Right lobe of liver (tissue), 6 donors: ENCODE data around the gene MCTP2. TPM values are rescaled to one million over a fixed set of nuclear protein-coding genes. Genes with fewer than 3 reads are reported as not detected.
A peak's percentile ranks its signal among the peaks of the same experiment; 100 is the strongest.

Experiments used
- ATAC-seq, 4 donors: fragments of 200-7000 bp; cut with Tn5 transposase; one replicate each; pipeline ENCODE4 v1.9.1; 2020; ENCODE audit warnings: mild to moderate bottlenecking in 4 of 4, moderate library complexity in 4 of 4
- DNase-seq, 3 donors: peaks; one replicate each; pipeline ENCODE4 v3.0.0-alpha.2; 2020
- H3K27ac ChIP-seq, 3 donors: fragments of 200-600 bp; one replicate each; pipeline ENCODE4 v1.8.0; 2022
- H3K27me3 ChIP-seq, 2 donors: fragments of 200-600 bp; one replicate each; pipeline ENCODE4 v1.8.0; 2022
- H3K36me3 ChIP-seq, 4 donors: fragments of 200-600 bp; sonication (generic) in 1 of 4; one replicate each; pipeline versions ENCODE4 v1.5.1 to v1.8.0; 2017 to 2022; ENCODE audit warnings: control low read depth in 1 of 4
- H3K4me1 ChIP-seq, 4 donors: fragments of 200-600 bp; sonication (generic) in 1 of 4; one replicate each; pipeline versions ENCODE4 v1.5.1 to v1.8.0; 2017 to 2022; ENCODE audit warnings: control low read depth in 1 of 4
- H3K4me3 ChIP-seq, 3 donors: fragments of 200-600 bp; one replicate each; pipeline ENCODE4 v1.8.0; 2022
- H3K9me3 ChIP-seq, 4 donors: fragments of 200-600 bp; sonication (generic) in 1 of 4; one replicate each; pipeline versions ENCODE4 v1.5.1 to v1.8.0; 2017 to 2022; ENCODE audit warnings: control low read depth in 1 of 4
- POLR2A ChIP-seq: fragments of 450-650 bp; IDR thresholded peaks from one replicate; pipeline ENCODE4 v1.6.1; 2017; ENCODE audit warnings: antibody characterized with exemption, mild to moderate bottlenecking
- WGBS: methylation state at CpG from one replicate; pipeline ENCODE4 v1.1.6; 2018; ENCODE audit warnings: low coverage, low lambda C conversion rate; ENCODE audit not compliant: insufficient coverage; ENCODE audit errors: missing lambda C conversion rate; 5-methylcytosine and 5-hydroxymethylcytosine counted together
- intact Hi-C, 2 donors: fragments of 100-400 bp; cut with DNase I; formaldehyde crosslinking; loops; one replicate each; pipeline versions ENCODE4 v1.11.2 to v1.14.1; 2022
- total RNA-seq, 6 experiments: library from RNA; depleted of rRNA in 2 of 6; stranded (reverse); fragments of >200 nt in 2 of 6; fragmentation: NEBNext Ultra II Directional in 3 of 6; extraction: Animal tissue kit (Norgen Biotek cat#: 25700) in 3 of 6; gene quantifications; one replicate each; pipeline versions ENCODE4 v1.1.0 to v1.2.4, GENCODE V29; 2016 to 2023
- TF ChIP-seq, protein P1 (sequence below), 4 donors: fragments of 200-600 bp in 3 of 4; fragments of 450-650 bp in 1 of 4; IDR thresholded peaks; one replicate each; pipeline versions ENCODE4 v1.5.1 to v1.8.0; 2016 to 2022; ENCODE audit warnings: antibody characterized with exemption in 4 of 4, mild to moderate bottlenecking in 2 of 4
- donor health status: DM: no; HTN: yes; CAD: no.
- donor health status: DM: no; HTN: no; CAD: no.
- donor health status: DM: no; HTN: no; CAD: no.
- donor health status: DM: no; HTN: yes; CAD: no.
- donor health status: DM: no; HTN: yes; CAD: no.

MCTP2 gene
- total RNA-seq, 6 experiments from 2014 or later: 1.8 to 5.3 (median 2.9) TPM

DNA sequence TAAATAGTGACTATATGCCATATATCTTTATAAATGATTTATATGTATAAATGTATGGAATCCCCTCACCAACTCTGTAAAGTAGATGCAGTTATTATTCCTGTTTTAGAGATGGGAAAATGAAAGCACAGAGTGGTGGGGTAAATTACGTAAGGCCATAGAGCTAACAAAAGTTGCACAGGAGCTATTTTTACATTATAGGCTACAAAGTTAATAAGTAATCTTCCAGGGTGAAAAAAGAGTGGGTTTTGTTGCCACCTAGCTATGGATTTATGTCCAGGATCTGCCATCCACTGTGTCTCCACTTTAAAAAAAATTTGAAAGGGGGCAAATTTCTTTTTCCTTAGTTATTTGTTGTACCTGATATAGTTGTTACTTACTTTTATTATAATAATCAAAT lies 235.7 kb downstream of the MCTP2 start:
- TF ChIP-seq POLR2A: no peak
- TF ChIP-seq, protein P1, sequence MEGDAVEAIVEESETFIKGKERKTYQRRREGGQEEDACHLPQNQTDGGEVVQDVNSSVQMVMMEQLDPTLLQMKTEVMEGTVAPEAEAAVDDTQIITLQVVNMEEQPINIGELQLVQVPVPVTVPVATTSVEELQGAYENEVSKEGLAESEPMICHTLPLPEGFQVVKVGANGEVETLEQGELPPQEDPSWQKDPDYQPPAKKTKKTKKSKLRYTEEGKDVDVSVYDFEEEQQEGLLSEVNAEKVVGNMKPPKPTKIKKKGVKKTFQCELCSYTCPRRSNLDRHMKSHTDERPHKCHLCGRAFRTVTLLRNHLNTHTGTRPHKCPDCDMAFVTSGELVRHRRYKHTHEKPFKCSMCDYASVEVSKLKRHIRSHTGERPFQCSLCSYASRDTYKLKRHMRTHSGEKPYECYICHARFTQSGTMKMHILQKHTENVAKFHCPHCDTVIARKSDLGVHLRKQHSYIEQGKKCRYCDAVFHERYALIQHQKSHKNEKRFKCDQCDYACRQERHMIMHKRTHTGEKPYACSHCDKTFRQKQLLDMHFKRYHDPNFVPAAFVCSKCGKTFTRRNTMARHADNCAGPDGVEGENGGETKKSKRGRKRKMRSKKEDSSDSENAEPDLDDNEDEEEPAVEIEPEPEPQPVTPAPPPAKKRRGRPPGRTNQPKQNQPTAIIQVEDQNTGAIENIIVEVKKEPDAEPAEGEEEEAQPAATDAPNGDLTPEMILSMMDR (IDR thresholded peaks at IDR 0.05): peak in 1 of 4 donors; percentile 30
- Histone ChIP-seq H3K4me3 (no peak overlapping the region), H3K27ac (no peak overlapping the region), H3K4me1 (no peaks in the 10 kb centered on the region), H3K36me3 (no peaks in the 10 kb centered on the region), H3K27me3 (no peaks in the 10 kb centered on the region), H3K9me3 (no peaks in the 10 kb centered on the region)
- 17% methylated on average over 1 of the region's 1 CpG for WGBS
- intact Hi-C loops: no loop called here
- DNase-seq: no peak
- peak; percentile 66 to 88 (median 80) for ATAC-seq

DNA sequence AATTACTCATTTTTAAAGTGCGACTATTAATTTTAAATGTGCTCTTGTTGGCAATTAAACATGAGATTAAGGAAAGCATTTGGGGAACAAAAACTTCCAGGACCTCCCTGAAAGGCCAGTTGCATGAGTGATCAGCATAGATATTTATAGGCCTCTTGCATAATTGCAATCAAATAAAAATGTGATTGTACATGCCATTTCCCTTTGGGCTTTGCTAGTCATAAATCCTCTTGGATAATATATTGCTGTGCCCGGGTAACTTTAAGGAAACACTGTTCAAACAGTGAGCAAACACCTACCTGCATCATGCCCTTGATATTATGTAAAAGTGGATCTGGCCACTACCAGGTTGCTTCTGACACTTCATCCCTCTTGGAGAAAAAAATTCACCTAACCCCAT lies 239.1 kb downstream of the MCTP2 start:
- H3K27ac ChIP-seq: no peak overlapping the region
- TF ChIP-seq, protein P1 (IDR thresholded peaks at IDR 0.05): no peak
- no peak for TF ChIP-seq POLR2A
- DNase-seq (no peak), ATAC-seq (no peak)
- no peaks in the 10 kb centered on the region for H3K36me3 ChIP-seq
- H3K4me3 ChIP-seq: no peak overlapping the region
- intact Hi-C loops: no loop called here
- H3K4me1 ChIP-seq: no peaks in the 10 kb centered on the region
- WGBS: 62% methylated on average over 2 of the region's 2 CpGs
- no peaks in the 10 kb centered on the region for H3K9me3 ChIP-seq
- no peaks in the 10 kb centered on the region for H3K27me3 ChIP-seq

DNA sequence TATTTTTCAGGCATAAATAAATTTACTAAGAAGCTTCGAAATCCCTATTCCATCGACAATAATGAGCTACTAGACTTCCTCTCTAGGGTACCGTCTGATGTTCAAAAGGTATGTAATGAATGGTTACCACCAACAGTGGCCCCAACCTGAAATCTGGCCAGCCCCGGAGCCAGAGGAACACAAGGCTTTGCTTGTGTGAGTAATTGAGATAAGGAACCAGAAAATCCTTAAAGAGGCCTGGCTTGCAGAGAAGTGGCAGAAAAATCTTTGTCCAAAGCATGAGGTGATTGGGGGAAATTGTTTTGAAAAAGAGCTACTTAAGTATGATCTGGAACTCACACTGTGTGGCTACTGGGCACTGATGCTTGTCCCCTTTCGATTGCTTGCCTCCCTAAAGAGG lies 245.3 kb downstream of the MCTP2 start:
- no peak for DNase-seq
- no peaks in the 10 kb centered on the region for H3K27me3 ChIP-seq
- TF ChIP-seq, protein P1 (IDR thresholded peaks at IDR 0.05): no peak
- no peak for TF ChIP-seq POLR2A
- no peaks in the 10 kb centered on the region for H3K36me3 ChIP-seq
- ATAC-seq: no peak
- intact Hi-C loops: no loop called here
- 66% methylated on average over 5 of the region's 5 CpGs for WGBS
- H3K4me1 ChIP-seq: no peaks in the 10 kb centered on the region
- no peak overlapping the region for H3K27ac ChIP-seq
- no peaks in the 10 kb centered on the region for H3K9me3 ChIP-seq
- no peak overlapping the region for H3K4me3 ChIP-seq

- Histone ChIP-seq H3K27ac (no peak overlapping the region), H3K9me3 (no peaks in the 10 kb centered on the region), H3K27me3 (no peaks in the 10 kb centered on the region), H3K4me3 (no peak overlapping the region), H3K36me3 (no peaks in the 10 kb centered on the region), H3K4me1 (no peaks in the 10 kb centered on the region)
- no peak for ATAC-seq
- WGBS: 85% methylated on average over 6 of the region's 7 CpGs
- DNase-seq: no peak
- intact Hi-C loops: no loop called here
- TF ChIP-seq POLR2A: no peak
- TF ChIP-seq, protein P1 (IDR thresholded peaks at IDR 0.05): no peak
Observed at GRCh38 chr15:94477913-94478553, 246.7 kb downstream of the MCTP2 start.
